DOHH2 (cell line): ENCODE measurements around the gene IREB2.

Experiments
- H3F3A ChIP-seq: fragments of 200-600 bp; sonication (generic), shearing (Covaris generic); 2 replicates; pipeline ENCODE4 v1.6.0; 2016; ENCODE audit warnings: antibody characterized with exemption, mild to moderate bottlenecking; ENCODE audit not compliant: control insufficient read depth, insufficient read depth
- H3K27ac ChIP-seq: fragments of 200-600 bp; sonication (generic); 2 replicates; pipeline ENCODE4 v1.5.1; 2014; ENCODE audit warnings: low read depth, mild to moderate bottlenecking, low read length, moderate library complexity
- H3K27me3 ChIP-seq: fragments of 200-600 bp; sonication (generic); 2 replicates; pipeline ENCODE4 v1.6.1; 2014; ENCODE audit warnings: mild to moderate bottlenecking, low read length, mixed read lengths; ENCODE audit not compliant: control insufficient read depth
- H3K36me3 ChIP-seq: fragments of 200-600 bp; sonication (generic); 2 replicates; pipeline ENCODE4 v1.6.1; 2014; ENCODE audit warnings: mild to moderate bottlenecking, low read length, moderate library complexity, mixed read lengths; ENCODE audit not compliant: control insufficient read depth
- H3K4me1 ChIP-seq: fragments of 200-600 bp; sonication (generic); 2 replicates; pipeline ENCODE4 v1.6.1; 2014; ENCODE audit warnings: mild to moderate bottlenecking, low read length, mixed read lengths; ENCODE audit not compliant: control insufficient read depth
- H3K4me2 ChIP-seq: fragments of 200-600 bp; sonication (generic); 2 replicates; pipeline ENCODE4 v1.6.0; 2014; ENCODE audit warnings: mild to moderate bottlenecking, low read length, moderate library complexity
- H3K4me3 ChIP-seq: fragments of 200-600 bp; sonication (generic); 2 replicates; pipeline ENCODE4 v1.5.1; 2014; ENCODE audit warnings: mild to moderate bottlenecking, low read length, mixed read lengths
- H3K79me2 ChIP-seq: fragments of 200-600 bp; sonication (generic); 2 replicates; pipeline ENCODE4 v1.6.1; 2014; ENCODE audit warnings: mild to moderate bottlenecking, low read length, mixed read lengths; ENCODE audit not compliant: control insufficient read depth
- H3K9me2 ChIP-seq: fragments of 200-600 bp; sonication (generic); replicated peaks from 2 replicates; pipeline ENCODE4 v1.6.1; 2014; ENCODE audit warnings: mild to moderate bottlenecking, low read length, mixed read lengths; ENCODE audit not compliant: control insufficient read depth
- H3K9me3 ChIP-seq: fragments of 200-600 bp; sonication (generic); 2 replicates; pipeline ENCODE4 v1.6.1; 2014; ENCODE audit warnings: antibody characterized with exemption, low read length, mixed read lengths; ENCODE audit not compliant: control insufficient read depth, insufficient read depth
- H4K20me1 ChIP-seq: fragments of 200-600 bp; sonication (generic); 2 replicates; pipeline ENCODE4 v1.6.0; 2014; ENCODE audit warnings: low read depth, mild to moderate bottlenecking, antibody characterized with exemption, low read length, moderate library complexity; ENCODE audit not compliant: control insufficient read depth, insufficient read depth
- EZH2phosphoT487 ChIP-seq: fragments of 200-600 bp; sonication (generic); IDR thresholded peaks from 2 replicates; pipeline ENCODE4 v1.6.1; 2017; ENCODE audit warnings: borderline replicate concordance, mild to moderate bottlenecking, antibody characterized with exemption, low read length, moderate library complexity, mixed read lengths
- TF ChIP-seq, protein P1 (sequence below): fragments of 200-600 bp; sonication (generic); IDR thresholded peaks from one replicate; pipeline ENCODE4 v1.5.1; 2014; ENCODE audit warnings: antibody characterized with exemption, mild to moderate bottlenecking, low read depth, low read length; ENCODE audit not compliant: poor library complexity, severe bottlenecking

IREB2 gene

GRCh38 chr15:78389738-78390137 is 48.3 kb upstream of the IREB2 start:
- Histone ChIP-seq H3K4me3 (no peak overlapping the region), H3K36me3 (no peaks in the 10 kb centered on the region)

GRCh38 chr15:78390242-78390641 is 47.8 kb upstream of the IREB2 start:
- Histone ChIP-seq H4K20me1 (no peaks in the 10 kb centered on the region), H3K36me3 (no peaks in the 10 kb centered on the region), H3K9me2 (no peaks in the 10 kb centered on the region), H3K4me2 (no peak overlapping the region), H3K4me3 (no peak overlapping the region), H3K79me2 (no peaks in the 10 kb centered on the region), H3K9me3 (no peaks in the 10 kb centered on the region), H3F3A (no peaks in the 10 kb centered on the region), H3K27me3 (peaks cover 9% of the 10 kb centered on the region), H3K4me1 (no peaks in the 10 kb centered on the region), H3K27ac (no peak overlapping the region)
- no peak for TF ChIP-seq EZH2phosphoT487
- TF ChIP-seq, protein P1, sequence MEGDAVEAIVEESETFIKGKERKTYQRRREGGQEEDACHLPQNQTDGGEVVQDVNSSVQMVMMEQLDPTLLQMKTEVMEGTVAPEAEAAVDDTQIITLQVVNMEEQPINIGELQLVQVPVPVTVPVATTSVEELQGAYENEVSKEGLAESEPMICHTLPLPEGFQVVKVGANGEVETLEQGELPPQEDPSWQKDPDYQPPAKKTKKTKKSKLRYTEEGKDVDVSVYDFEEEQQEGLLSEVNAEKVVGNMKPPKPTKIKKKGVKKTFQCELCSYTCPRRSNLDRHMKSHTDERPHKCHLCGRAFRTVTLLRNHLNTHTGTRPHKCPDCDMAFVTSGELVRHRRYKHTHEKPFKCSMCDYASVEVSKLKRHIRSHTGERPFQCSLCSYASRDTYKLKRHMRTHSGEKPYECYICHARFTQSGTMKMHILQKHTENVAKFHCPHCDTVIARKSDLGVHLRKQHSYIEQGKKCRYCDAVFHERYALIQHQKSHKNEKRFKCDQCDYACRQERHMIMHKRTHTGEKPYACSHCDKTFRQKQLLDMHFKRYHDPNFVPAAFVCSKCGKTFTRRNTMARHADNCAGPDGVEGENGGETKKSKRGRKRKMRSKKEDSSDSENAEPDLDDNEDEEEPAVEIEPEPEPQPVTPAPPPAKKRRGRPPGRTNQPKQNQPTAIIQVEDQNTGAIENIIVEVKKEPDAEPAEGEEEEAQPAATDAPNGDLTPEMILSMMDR, result no peak

More at GRCh38 chr15:78389738-78390137, 48.3 kb upstream of the IREB2 start:
- H3K9me2 ChIP-seq, result no peaks in the 10 kb centered on the region
- H3K27ac ChIP-seq, result no peak overlapping the region
- no peaks in the 10 kb centered on the region for H4K20me1 ChIP-seq
- TF ChIP-seq EZH2phosphoT487, result no peak
- TF ChIP-seq, protein P1, result no peak
- no peaks in the 10 kb centered on the region for H3F3A ChIP-seq
- no peaks in the 10 kb centered on the region for H3K9me3 ChIP-seq
- H3K79me2 ChIP-seq, result no peaks in the 10 kb centered on the region
- no peaks in the 10 kb centered on the region for H3K4me1 ChIP-seq
- peaks cover 11% of the 10 kb centered on the region for H3K27me3 ChIP-seq
- no peak overlapping the region for H3K4me2 ChIP-seq

GRCh38 chr15:78390826-78391225 is 47.2 kb upstream of the IREB2 start:
- H4K20me1 ChIP-seq, result no peaks in the 10 kb centered on the region
- no peaks in the 10 kb centered on the region for H3K9me3 ChIP-seq
- TF ChIP-seq EZH2phosphoT487, result no peak
- TF ChIP-seq, protein P1, result no peak
- H3K9me2 ChIP-seq, result no peaks in the 10 kb centered on the region
- H3K4me3 ChIP-seq, result no peak overlapping the region
- H3K4me1 ChIP-seq, result no peaks in the 10 kb centered on the region
- no peak overlapping the region for H3K4me2 ChIP-seq
- no peaks in the 10 kb centered on the region for H3F3A ChIP-seq
- no peak overlapping the region for H3K27ac ChIP-seq
- no peaks in the 10 kb centered on the region for H3K36me3 ChIP-seq
- peaks cover 3% of the 10 kb centered on the region for H3K27me3 ChIP-seq
- H3K79me2 ChIP-seq, result no peaks in the 10 kb centered on the region
